ENCODE data around the gene IL18.

IL18 gene

DNA sequence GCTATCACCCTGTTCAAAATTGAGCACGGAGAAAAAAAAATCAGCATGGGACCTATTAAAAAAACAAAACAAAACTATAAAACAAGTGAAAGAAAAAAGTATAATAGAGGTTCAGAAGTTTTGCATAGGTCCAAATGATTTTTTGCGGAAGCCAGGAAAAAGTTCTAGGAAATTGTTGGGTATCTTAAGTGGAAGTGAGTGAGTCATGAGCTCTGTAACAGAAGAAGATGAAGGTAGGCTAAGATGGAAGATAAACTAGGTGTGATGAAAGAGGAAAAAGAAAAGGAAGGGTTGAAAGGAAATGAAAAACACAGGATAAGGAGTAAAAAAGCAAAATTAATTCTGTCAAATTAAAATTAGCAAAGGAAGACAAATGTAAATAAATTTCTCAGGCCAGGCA, 49.4 kb downstream of the IL18 start:
- no peak overlapping the region for H3K4me3 ChIP-seq (ENCODE audit: control insufficient read depth, low read depth, low read length)

DNA sequence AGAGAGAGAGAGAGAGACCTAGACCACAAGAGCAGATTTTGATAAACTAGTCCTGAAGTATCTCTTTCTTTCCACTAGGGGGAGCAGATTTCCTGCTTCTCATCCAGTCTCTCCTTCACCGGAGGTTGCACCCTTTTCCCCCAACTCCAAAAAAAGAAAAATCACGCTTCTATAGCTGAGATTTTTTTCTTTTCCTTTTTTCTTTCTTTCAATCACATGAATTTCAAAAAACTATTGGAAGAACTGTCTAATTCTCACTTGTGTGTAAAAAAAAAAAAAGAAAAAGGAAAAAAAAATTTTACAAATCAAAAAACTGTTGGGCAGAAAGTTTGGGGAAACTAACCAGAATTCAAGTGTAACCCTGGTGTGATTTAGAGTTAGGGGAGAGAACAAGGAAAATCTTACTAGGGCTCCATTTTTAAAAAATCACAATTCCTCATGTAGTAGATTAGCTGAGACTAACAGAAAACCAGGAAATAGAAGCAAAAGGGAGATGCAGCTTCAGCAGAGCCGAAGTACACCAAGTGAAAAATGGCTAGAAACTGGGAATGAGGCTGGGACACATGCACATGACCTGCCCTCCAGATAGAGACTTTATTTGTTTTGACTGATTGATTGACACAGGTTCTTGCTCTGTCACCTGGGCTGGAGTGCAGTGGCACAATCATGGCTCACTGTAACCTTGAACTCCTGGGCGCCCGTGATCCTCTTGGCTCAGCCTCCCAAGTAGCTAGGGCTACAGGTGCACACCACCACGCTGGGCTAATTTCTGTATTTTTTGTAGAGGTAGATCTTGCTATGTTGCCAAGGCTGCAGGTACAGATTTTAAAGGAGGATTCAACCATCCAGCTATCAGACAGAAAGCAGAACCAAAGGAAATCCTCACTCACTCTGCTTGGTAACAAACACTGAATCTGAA, 50.1 kb downstream of the IL18 start:
- no peak overlapping the region for H3K4me3 ChIP-seq (ENCODE audit: control insufficient read depth, low read depth, low read length)
- TF ChIP-seq, protein P1, sequence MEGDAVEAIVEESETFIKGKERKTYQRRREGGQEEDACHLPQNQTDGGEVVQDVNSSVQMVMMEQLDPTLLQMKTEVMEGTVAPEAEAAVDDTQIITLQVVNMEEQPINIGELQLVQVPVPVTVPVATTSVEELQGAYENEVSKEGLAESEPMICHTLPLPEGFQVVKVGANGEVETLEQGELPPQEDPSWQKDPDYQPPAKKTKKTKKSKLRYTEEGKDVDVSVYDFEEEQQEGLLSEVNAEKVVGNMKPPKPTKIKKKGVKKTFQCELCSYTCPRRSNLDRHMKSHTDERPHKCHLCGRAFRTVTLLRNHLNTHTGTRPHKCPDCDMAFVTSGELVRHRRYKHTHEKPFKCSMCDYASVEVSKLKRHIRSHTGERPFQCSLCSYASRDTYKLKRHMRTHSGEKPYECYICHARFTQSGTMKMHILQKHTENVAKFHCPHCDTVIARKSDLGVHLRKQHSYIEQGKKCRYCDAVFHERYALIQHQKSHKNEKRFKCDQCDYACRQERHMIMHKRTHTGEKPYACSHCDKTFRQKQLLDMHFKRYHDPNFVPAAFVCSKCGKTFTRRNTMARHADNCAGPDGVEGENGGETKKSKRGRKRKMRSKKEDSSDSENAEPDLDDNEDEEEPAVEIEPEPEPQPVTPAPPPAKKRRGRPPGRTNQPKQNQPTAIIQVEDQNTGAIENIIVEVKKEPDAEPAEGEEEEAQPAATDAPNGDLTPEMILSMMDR (conservative IDR thresholded peaks at IDR 0.05; ENCODE audit: control insufficient read depth, insufficient read depth, low read depth, low read length) = peak; percentile 81
- DNase-seq (ENCODE audit: low read depth) = peak; percentile 70

More for the DNA sequence above, 49.4 kb downstream of the IL18 start:
- no peak for DNase-seq (ENCODE audit: low read depth)
- TF ChIP-seq, protein P1 (conservative IDR thresholded peaks at IDR 0.05; ENCODE audit: control insufficient read depth, insufficient read depth, low read depth, low read length) = no peak

DNA sequence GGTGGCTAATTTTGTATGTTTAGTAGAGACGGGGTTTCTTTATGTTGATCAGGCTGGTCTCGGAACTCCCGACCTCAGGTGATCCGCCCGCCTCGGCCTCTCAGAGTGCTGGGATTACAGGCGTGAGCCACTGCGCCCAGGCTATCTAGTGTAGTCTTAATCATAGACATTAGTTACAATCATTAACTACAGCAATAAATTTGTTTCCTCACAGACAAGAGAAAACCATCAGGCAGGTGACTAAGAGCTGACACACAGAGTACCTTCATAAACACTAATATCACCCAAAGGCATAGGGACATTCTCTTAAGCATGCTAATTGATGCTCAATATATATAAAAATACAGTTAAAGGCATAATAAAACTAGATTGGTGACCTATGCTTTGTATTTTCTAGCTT, 57.8 kb downstream of the IL18 start:
- TF ChIP-seq, protein P1 (conservative IDR thresholded peaks at IDR 0.05; ENCODE audit: control insufficient read depth, insufficient read depth, low read depth, low read length) = no peak
- DNase-seq (ENCODE audit: low read depth) = no peak
- H3K4me3 ChIP-seq (ENCODE audit: control insufficient read depth, low read depth, low read length) = no peak overlapping the region

DNA sequence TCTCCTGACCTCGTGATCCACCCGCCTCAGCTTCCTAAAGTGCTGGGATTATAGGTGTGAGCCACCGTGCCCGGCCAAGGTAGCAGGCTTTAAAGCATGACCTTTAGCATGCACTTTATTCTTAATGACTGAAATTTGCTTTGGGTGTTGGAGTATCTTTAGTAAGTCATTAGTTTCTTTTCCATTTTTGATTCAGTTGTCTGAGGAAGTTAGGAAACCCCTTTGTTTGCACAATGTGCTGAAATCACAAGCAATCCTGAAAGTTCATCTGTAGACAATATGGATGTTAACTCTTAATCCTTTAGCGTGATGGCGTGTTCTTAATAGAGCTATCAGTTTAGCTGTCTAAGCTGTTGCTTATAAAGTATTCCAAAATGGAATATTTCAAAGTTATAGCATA, 60.4 kb downstream of the IL18 start:
- no peak overlapping the region for H3K4me3 ChIP-seq (ENCODE audit: control insufficient read depth, low read depth, low read length)
- no peak for DNase-seq (ENCODE audit: low read depth)
- TF ChIP-seq, protein P1 (conservative IDR thresholded peaks at IDR 0.05; ENCODE audit: control insufficient read depth, insufficient read depth, low read depth, low read length) = no peak

DNA sequence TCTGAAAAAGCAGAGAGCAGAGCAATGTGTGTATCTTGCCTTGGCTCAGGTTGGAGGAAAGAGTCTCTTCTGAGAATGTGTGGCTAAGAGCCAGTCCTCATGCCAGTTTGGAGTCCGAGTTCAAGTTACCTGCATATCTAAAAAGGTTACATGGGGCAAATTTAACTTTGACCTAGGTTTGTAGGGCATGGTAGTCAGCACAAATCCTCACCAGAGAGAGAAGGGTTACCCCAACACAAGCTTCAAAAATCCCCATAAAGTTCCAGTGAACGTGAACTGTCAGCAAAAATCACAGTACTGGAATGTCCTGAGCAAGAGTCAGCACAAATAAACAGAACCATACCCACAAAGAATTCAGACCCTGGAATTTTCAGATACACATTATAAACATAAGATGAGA, 63.4 kb downstream of the IL18 start:
- TF ChIP-seq, protein P1 (conservative IDR thresholded peaks at IDR 0.05; ENCODE audit: control insufficient read depth, insufficient read depth, low read depth, low read length) = no peak
- no peak overlapping the region for H3K4me3 ChIP-seq (ENCODE audit: control insufficient read depth, low read depth, low read length)
- DNase-seq (ENCODE audit: low read depth) = no peak

DNA sequence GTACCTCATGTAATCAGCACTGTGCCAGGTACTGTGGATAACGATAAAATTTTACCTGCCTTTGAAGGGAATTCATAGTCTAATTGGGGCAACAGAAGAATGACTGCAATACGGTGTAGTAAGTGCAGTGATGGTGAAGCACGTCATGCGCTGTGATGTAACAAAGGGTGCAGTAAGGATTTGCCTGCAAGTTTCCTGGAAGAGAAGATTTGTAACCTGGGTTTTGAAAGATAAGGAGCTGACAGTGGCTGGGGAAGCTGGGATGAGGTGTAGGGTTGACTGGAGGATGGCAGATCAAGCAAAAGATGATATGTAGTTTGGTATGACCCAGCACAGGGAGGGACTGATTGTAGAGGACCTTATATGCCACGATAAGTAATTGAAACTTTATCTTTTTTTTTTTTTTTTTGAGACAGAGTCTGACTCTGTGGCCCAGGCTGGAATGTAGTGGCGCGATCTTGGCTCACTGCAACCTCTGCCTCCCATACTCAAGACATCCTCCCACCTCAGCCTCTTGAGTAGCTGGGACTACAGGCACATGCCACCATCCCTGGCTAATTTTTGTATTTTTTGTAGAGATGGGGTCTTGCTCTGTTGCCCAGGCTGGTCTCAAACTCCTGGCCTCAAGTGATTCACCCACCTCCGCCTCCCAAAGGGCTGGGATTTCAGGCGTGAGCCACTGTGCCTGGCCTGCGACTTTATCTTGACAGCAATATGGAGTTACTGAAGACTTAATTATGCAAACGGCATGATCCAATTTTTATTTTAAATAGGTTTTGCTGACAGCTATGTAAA, 66.0 kb downstream of the IL18 start:
- no peak overlapping the region for H3K4me3 ChIP-seq (ENCODE audit: control insufficient read depth, low read depth, low read length)
- TF ChIP-seq, protein P1 (conservative IDR thresholded peaks at IDR 0.05; ENCODE audit: control insufficient read depth, insufficient read depth, low read depth, low read length) = no peak
- DNase-seq (ENCODE audit: low read depth) = no peak

Measured in fibroblast of mammary gland (primary cell).